Activated naive CD8-positive, alpha-beta T cell treated with anti-CD3 and anti-CD28 coated beads, Interleukin-2, amount 10 ng/mL, durations not matched to agents 7 days and 5 days (primary cell): ENCODE data around the gene SHC4. TPM values are rescaled to one million over a fixed set of nuclear protein-coding genes. Genes with fewer than 3 reads are reported as not detected.

Experiments
- ATAC-seq: fragments of 150-1000 bp; cut with Tn5 transposase; one replicate; pipeline ENCODE4 v1.10.0; 2021; ENCODE audit warnings: low read depth, moderate library complexity
- POLR2A ChIA-PET: fragments of 350-600 bp; sonication (Branson Sonifier 250); formaldehyde crosslinking; loops from one replicate; lab custom pipeline; 2021; ENCODE audit warnings: antibody characterized with exemption; lab: Charles Lee
- DNase-seq: peaks from one replicate; pipeline ENCODE4 v3.0.0; 2021
- H3K27ac Mint-ChIP-seq: one replicate; pipeline ENCODE4 v1.8.0; 2022; ENCODE audit warnings: mild to moderate bottlenecking, mixed read lengths
- H3K27me3 Mint-ChIP-seq: one replicate; pipeline ENCODE4 v1.8.0; 2022; ENCODE audit warnings: mild to moderate bottlenecking, moderate library complexity, mixed read lengths
- H3K36me3 Mint-ChIP-seq: one replicate; pipeline ENCODE4 v1.8.0; 2021; ENCODE audit warnings: mild to moderate bottlenecking, mixed read lengths
- H3K4me1 Mint-ChIP-seq: one replicate; pipeline ENCODE4 v1.8.0; 2021; ENCODE audit warnings: mixed read lengths
- H3K4me3 Mint-ChIP-seq: one replicate; pipeline ENCODE4 v1.8.0; 2022; ENCODE audit warnings: mild to moderate bottlenecking, moderate library complexity, mixed read lengths
- H3K9me3 Mint-ChIP-seq: one replicate; pipeline ENCODE4 v1.8.0; 2021; ENCODE audit warnings: mixed read lengths
- total RNA-seq, 2 experiments: library from RNA; stranded (reverse); gene quantifications; one replicate each; pipeline ENCODE4 v1.2.3, GENCODE V29; 2021

SHC4 gene
- total RNA-seq, 2 experiments from 2014 or later = 0.23 to 0.47 TPM

DNA sequence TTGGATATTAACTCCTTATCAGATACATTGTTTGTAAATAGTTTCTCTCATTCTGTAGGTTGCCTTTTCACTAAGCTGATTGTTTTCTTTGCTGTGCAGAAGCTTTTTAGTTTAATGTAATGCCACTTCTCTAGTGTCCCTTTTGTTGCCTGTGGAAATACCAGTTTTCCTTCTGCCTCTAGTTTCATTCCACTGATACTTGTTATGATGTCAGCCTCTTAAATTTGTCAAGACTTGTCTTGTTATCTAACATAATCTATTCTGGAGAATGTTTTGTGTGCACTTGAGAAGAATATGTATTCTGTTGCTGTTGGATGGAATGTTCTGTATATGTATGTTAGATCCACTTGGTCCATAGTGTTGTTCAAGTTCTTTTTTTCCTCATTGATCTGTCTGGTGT is 134.8 kb downstream of the SHC4 start:
- H3K4me3 Mint-ChIP-seq = no peak overlapping the region
- POLR2A ChIA-PET = no interaction called here
- H3K9me3 Mint-ChIP-seq = peaks cover 4% of the 10 kb centered on the region
- peaks cover 28% of the 10 kb centered on the region for H3K27me3 Mint-ChIP-seq
- ATAC-seq = no peak
- no peaks in the 10 kb centered on the region for H3K4me1 Mint-ChIP-seq
- no peak overlapping the region for H3K27ac Mint-ChIP-seq
- no peak for DNase-seq
- H3K36me3 Mint-ChIP-seq = peaks cover 2% of the 10 kb centered on the region

- peaks cover 1% of the 10 kb centered on the region for H3K9me3 Mint-ChIP-seq
- H3K4me3 Mint-ChIP-seq = no peak overlapping the region
- H3K27ac Mint-ChIP-seq = no peak overlapping the region
- no peaks in the 10 kb centered on the region for H3K4me1 Mint-ChIP-seq
- POLR2A ChIA-PET = no interaction called here
- peaks cover 1% of the 10 kb centered on the region for H3K36me3 Mint-ChIP-seq
- ATAC-seq (no peak), DNase-seq (no peak)
- H3K27me3 Mint-ChIP-seq = peaks cover 30% of the 10 kb centered on the region
Measured at GRCh38 chr15:48828471-48828870, 135.2 kb downstream of the SHC4 start.

DNA sequence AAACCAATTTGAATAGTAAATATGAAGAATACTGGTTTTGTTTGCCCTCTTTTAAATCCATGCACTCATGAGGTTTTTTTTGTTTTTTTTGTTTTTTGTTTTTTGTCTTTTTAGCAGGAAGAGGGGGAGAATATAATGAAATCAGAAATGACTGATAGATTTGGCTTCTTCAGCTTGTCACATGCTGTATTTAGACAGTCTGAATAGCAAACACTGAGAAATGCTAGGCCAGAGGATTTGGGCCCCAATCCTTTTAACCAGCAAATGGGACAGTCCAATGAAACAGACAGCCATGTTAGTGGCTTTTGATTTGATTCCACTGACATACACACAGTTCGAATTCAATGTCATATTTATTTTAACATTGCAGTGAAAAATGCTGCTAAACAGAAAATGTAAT is 138.6 kb downstream of the SHC4 start:
- DNase-seq = no peak
- no peak overlapping the region for H3K27ac Mint-ChIP-seq
- peaks cover 24% of the 10 kb centered on the region for H3K27me3 Mint-ChIP-seq
- H3K4me1 Mint-ChIP-seq = no peaks in the 10 kb centered on the region
- POLR2A ChIA-PET = no interaction called here
- no peak overlapping the region for H3K4me3 Mint-ChIP-seq
- no peak for ATAC-seq
- H3K9me3 Mint-ChIP-seq = no peaks in the 10 kb centered on the region
- no peaks in the 10 kb centered on the region for H3K36me3 Mint-ChIP-seq

DNA sequence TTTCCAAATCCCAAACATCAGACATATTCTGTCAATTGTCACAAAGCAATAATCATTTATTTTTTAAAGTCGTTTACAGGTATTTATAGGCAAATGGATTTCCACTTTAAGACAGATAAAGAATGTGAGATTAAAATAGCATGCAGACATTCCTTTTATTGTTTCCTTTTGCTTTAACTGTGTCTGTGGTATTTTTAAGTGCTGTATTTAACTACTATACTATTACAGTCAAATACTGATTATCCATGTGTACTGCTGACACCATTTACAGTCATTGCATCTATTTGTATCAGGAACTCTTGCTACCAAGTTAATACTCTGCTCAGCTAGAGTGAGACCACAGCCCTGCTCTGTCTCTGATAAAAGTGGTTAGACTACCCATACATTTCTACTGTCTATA is 140.0 kb downstream of the SHC4 start:
- POLR2A ChIA-PET = no interaction called here
- no peak for ATAC-seq
- no peaks in the 10 kb centered on the region for H3K4me1 Mint-ChIP-seq
- H3K27ac Mint-ChIP-seq = no peak overlapping the region
- no peak overlapping the region for H3K4me3 Mint-ChIP-seq
- H3K9me3 Mint-ChIP-seq = no peaks in the 10 kb centered on the region
- DNase-seq = no peak
- H3K36me3 Mint-ChIP-seq = no peaks in the 10 kb centered on the region
- peaks cover 23% of the 10 kb centered on the region for H3K27me3 Mint-ChIP-seq

DNA sequence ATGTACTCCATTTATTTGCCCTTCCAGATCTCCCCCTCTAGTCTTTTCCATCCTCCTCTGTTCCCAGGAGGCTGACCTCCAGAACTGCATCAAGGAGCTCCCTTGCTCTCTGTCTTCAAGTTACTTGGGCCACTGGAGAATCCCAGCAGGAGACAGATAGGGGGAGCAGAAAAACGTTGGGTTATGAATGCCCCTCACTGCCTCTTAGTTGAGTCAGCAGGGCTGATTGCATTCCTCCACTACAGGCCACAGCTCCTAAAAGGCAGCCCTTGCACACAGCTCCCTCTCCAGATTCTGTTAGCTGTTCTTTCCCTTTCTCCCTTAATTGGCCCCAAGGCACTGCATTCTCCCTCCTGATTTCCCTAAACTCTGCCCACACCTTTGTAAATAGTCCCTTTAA is 140.5 kb downstream of the SHC4 start:
- POLR2A ChIA-PET = no interaction called here
- Mint-ChIP-seq H3K4me3 (no peak overlapping the region), H3K27me3 (peaks cover 21% of the 10 kb centered on the region), H3K9me3 (no peaks in the 10 kb centered on the region), H3K4me1 (no peaks in the 10 kb centered on the region), H3K27ac (no peak overlapping the region), H3K36me3 (no peaks in the 10 kb centered on the region)
- ATAC-seq = no peak
- DNase-seq = no peak

DNA sequence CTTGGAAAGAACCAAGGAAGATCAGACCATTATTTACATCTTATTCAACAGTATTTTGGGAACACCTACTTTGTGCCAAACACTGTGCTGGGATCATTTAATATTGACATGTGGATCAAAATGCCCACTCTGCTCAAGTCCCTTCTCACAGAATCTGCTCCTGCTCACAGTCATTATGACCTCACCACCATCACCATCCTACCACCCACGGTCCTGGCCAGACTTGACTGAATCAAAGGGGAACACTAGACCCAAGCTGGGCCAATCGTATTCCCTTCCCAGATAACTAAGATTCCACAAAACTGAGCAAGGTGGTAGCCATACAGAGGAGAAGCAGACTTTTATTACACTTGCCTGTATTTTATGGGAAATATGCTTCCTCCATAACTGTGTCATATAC is 149.4 kb downstream of the SHC4 start:
- POLR2A ChIA-PET = no interaction called here
- DNase-seq (no peak), ATAC-seq (no peak)
- H3K9me3 Mint-ChIP-seq = no peaks in the 10 kb centered on the region
- H3K4me3 Mint-ChIP-seq = no peak overlapping the region
- no peaks in the 10 kb centered on the region for H3K36me3 Mint-ChIP-seq
- H3K4me1 Mint-ChIP-seq = peaks cover 18% of the 10 kb centered on the region
- H3K27me3 Mint-ChIP-seq = peaks cover 11% of the 10 kb centered on the region
- H3K27ac Mint-ChIP-seq = no peak overlapping the region

GRCh38 chr15:48811325-48811958 is 152.3 kb downstream of the SHC4 start:
- DNase-seq (no peak), ATAC-seq (no peak)
- H3K9me3 Mint-ChIP-seq = no peaks in the 10 kb centered on the region
- peak overlapping the region; percentile 90 for H3K4me3 Mint-ChIP-seq
- H3K36me3 Mint-ChIP-seq = peaks cover 7% of the 10 kb centered on the region
- H3K27ac Mint-ChIP-seq = peak overlapping the region; percentile 66
- POLR2A ChIA-PET = interaction anchor here (0.6 to 1.9 kb wide), 9 partner anchors 10 to 1542 kb away, joined by 3 to 14 read pairs (median 5); partner anchors contain the start of genes COPS2, EID1, GALK2 and SECISBP2L
- H3K27me3 Mint-ChIP-seq = peaks cover 9% of the 10 kb centered on the region
- H3K4me1 Mint-ChIP-seq = peaks cover 32% of the 10 kb centered on the region

DNA sequence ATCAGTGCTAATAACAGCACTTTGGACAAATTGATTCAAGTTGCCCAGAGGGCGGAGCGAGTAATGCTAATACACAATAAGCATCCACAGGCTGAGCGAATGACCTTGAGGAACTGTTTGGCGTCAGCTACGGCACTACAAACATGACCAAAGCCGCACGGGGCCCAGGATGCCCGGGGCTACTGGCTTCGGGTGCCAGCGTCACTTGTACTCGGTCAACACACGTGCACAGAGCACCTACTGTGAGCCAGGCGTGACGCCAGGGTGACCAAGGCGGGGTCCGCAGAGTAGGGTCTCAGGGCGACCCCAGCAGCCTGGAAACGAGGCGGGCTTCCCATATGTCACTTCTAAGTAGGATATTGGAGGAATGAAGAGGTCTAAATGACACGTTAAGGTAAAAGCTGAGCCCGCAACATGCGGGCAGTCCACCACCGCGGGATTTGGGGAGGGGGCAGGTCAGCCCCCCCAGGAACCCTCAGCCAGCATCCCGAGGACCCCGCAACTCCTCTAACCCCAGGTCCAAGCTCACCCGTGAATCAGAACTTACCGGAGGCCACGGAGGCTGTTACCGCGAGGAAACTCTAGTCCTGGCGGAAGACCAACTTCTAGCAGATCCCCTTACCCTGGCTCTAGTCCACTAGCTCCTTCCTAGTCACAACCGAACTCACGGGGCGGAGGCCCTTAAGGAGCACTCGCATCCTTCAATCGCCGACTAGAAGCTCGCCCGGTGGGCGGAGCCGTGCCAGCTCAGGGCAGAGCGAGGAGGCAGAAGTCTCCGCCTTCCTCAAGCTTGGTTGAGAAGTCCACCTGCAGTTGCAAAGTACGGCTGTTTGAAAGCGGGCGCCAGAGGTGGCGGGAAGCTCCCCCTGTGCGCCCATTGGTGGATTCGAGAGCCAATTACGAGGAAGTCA is 153.1 kb downstream of the SHC4 start, which contains the start of gene CEP152:
TSS of gene CEP152 (minus strand) at position 656 of the 911 bp plus-strand sequence. CDS start 5,420 bp downstream, outside the sequence.
- POLR2A ChIA-PET = interaction anchor here (0.6 to 1.9 kb wide), 10 partner anchors 9 to 1954 kb away, joined by 3 to 14 read pairs (median 5); partner anchors contain the start of genes COPS2, EID1, GALK2 and SECISBP2L
- Mint-ChIP-seq H3K4me1 (peaks cover 37% of the 10 kb centered on the region), H3K27ac (peak within 1 kb of the TSS; percentile 96), H3K9me3 (no peaks in the 10 kb centered on the region), H3K27me3 (peaks cover 9% of the 10 kb centered on the region), H3K36me3 (peaks cover 9% of the 10 kb centered on the region), H3K4me3 (peak within 1 kb of the TSS; percentile 90)
- peak; percentile 93 for DNase-seq
- peak; percentile 96 for ATAC-seq

- no peak for ATAC-seq
- POLR2A ChIA-PET = interaction anchor here (1.1 kb wide), 1 partner anchor 72 kb away, joined by 3 read pairs; the partner anchor contains the start of gene EID1
- Mint-ChIP-seq H3K4me3 (no peak overlapping the region), H3K9me3 (no peaks in the 10 kb centered on the region), H3K4me1 (peaks cover 41% of the 10 kb centered on the region), H3K27ac (no peak overlapping the region), H3K27me3 (no peaks in the 10 kb centered on the region), H3K36me3 (peaks cover 28% of the 10 kb centered on the region)
- no peak for DNase-seq
Measured at GRCh38 chr15:48806151-48806550, 157.6 kb downstream of the SHC4 start.

GRCh38 chr15:48805591-48805990 is 158.1 kb downstream of the SHC4 start:
- peaks cover 41% of the 10 kb centered on the region for H3K4me1 Mint-ChIP-seq
- no peak for ATAC-seq
- peaks cover 28% of the 10 kb centered on the region for H3K36me3 Mint-ChIP-seq
- POLR2A ChIA-PET = no interaction called here
- H3K27me3 Mint-ChIP-seq = no peaks in the 10 kb centered on the region
- H3K9me3 Mint-ChIP-seq = no peaks in the 10 kb centered on the region
- no peak for DNase-seq
- no peak overlapping the region for H3K4me3 Mint-ChIP-seq
- no peak overlapping the region for H3K27ac Mint-ChIP-seq

DNA sequence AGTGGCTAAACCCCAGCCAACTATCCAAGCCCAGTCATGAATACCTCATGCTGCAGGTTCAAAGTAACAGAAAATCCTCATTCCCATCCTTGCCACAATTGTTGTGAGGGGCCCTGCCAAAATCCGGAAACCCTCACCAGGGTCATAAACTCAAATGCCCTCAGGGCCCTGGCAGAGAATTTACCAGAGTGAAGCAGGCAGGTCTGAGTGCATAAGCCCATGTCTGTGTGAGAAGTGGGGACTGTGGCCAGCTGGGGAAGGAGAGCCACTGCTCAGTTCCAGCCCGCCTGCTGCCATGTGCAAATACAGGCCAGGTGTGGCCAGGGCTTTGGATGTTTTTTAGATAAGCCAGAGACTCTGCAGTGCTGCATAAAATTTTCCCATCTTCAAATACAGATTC is 159.8 kb downstream of the SHC4 start:
- Mint-ChIP-seq H3K4me1 (peaks cover 34% of the 10 kb centered on the region), H3K27me3 (no peaks in the 10 kb centered on the region), H3K9me3 (no peaks in the 10 kb centered on the region), H3K27ac (no peak overlapping the region), H3K36me3 (peaks cover 28% of the 10 kb centered on the region), H3K4me3 (no peak overlapping the region)
- DNase-seq (no peak), ATAC-seq (no peak)
- POLR2A ChIA-PET = no interaction called here

DNA sequence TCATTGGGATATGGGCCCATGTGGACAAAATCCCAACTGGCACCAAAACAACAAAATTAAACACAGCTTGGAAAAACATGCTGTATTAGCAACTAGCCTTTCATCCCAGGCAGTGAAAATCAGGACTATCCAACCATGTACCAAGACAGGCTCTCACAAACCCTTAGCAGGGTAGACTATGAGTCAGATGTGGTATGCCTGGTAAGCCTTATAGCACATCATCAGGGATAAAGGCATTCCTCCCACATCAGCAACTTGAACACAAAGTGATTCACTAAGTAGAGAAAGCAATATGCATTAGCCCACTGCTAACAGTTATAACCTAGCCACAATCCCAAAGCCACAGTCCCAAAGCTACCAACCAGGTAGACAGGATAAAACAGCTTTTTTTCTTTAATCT is 160.9 kb downstream of the SHC4 start:
- DNase-seq (no peak), ATAC-seq (no peak)
- Mint-ChIP-seq H3K27ac (no peak overlapping the region), H3K9me3 (no peaks in the 10 kb centered on the region), H3K27me3 (no peaks in the 10 kb centered on the region), H3K36me3 (peaks cover 27% of the 10 kb centered on the region), H3K4me3 (no peak overlapping the region), H3K4me1 (peaks cover 37% of the 10 kb centered on the region)
- POLR2A ChIA-PET = no interaction called here

- Mint-ChIP-seq H3K36me3 (peaks cover 30% of the 10 kb centered on the region), H3K9me3 (no peaks in the 10 kb centered on the region), H3K27me3 (no peaks in the 10 kb centered on the region), H3K4me3 (no peak overlapping the region), H3K27ac (no peak overlapping the region), H3K4me1 (peaks cover 43% of the 10 kb centered on the region)
- POLR2A ChIA-PET = interaction anchor here (1.7 kb wide), 1 partner anchor 8 kb away, joined by 9 read pairs; the partner anchor contains the start of gene CEP152
- DNase-seq (no peak), ATAC-seq (no peak)
Measured at GRCh38 chr15:48802257-48802656, 161.5 kb downstream of the SHC4 start.
